OCI-LY1 (cell line): ENCODE measurements around the gene CD6.

Experiments
- H2AFZ ChIP-seq: fragments of 200-600 bp; sonication (generic), shearing (Covaris generic); 2 replicates; pipeline ENCODE4 v1.6.0; 2014; ENCODE audit warnings: antibody characterized with exemption, mild to moderate bottlenecking, low read length
- H3F3A ChIP-seq: fragments of 200-600 bp; sonication (generic), shearing (Covaris generic); 2 replicates; pipeline ENCODE4 v1.6.0; 2014; ENCODE audit warnings: mild to moderate bottlenecking, antibody characterized with exemption, low read length, moderate library complexity; ENCODE audit not compliant: insufficient read depth
- H3K27ac ChIP-seq: fragments of 200-600 bp; sonication (generic); 2 replicates; pipeline ENCODE4 v1.5.1; 2014; ENCODE audit warnings: low read length, mixed run types, mild to moderate bottlenecking, low read depth; ENCODE audit not compliant: poor library complexity, severe bottlenecking
- H3K27me3 ChIP-seq: fragments of 200-600 bp; sonication (generic); 2 replicates; pipeline ENCODE4 v1.6.0; 2014; ENCODE audit warnings: antibody characterized with exemption, mild to moderate bottlenecking, low read length, moderate library complexity; ENCODE audit not compliant: insufficient read depth
- H3K36me3 ChIP-seq: fragments of 200-600 bp; sonication (generic); 2 replicates; pipeline ENCODE4 v1.6.1; 2014; ENCODE audit warnings: mild to moderate bottlenecking, antibody characterized with exemption, low read length, moderate library complexity, mixed read lengths; ENCODE audit not compliant: insufficient read depth
- H3K4me1 ChIP-seq: fragments of 200-600 bp; sonication (generic); 2 replicates; pipeline ENCODE4 v1.5.1; 2014; ENCODE audit warnings: mild to moderate bottlenecking, low read length, moderate library complexity; ENCODE audit not compliant: insufficient read depth, severe bottlenecking
- H3K4me2 ChIP-seq: fragments of 200-600 bp; sonication (generic), shearing (Covaris generic); 2 replicates; pipeline ENCODE4 v1.6.1; 2014; ENCODE audit warnings: low read length
- H3K4me3 ChIP-seq: fragments of 200-600 bp; sonication (generic); 2 replicates; pipeline ENCODE4 v1.5.1; 2014; ENCODE audit warnings: low read length, low read depth, mild to moderate bottlenecking, mixed read lengths; ENCODE audit not compliant: poor library complexity, severe bottlenecking
- H3K79me2 ChIP-seq: fragments of 200-600 bp; shearing (Covaris generic); 2 replicates; pipeline ENCODE4 v1.6.1; 2016; ENCODE audit warnings: mixed run types, low read length, mixed read lengths; ENCODE audit not compliant: insufficient read depth
- H3K9ac ChIP-seq: fragments of 200-600 bp; sonication (generic), shearing (Covaris generic); 2 replicates; pipeline ENCODE4 v1.6.1; 2014; ENCODE audit warnings: mild to moderate bottlenecking, low read length, mixed read lengths
- H3K9me2 ChIP-seq: fragments of 200-600 bp; sonication (generic), shearing (Covaris generic); 2 replicates; pipeline ENCODE4 v1.6.1; 2014; ENCODE audit warnings: low read depth, mild to moderate bottlenecking, low read length, mixed read lengths
- H3K9me3 ChIP-seq: fragments of 200-600 bp; shearing (Covaris generic); 2 replicates; pipeline ENCODE4 v1.6.1; 2014; ENCODE audit warnings: low read length, mixed read lengths
- H4K20me1 ChIP-seq: fragments of 200-600 bp; sonication (generic), shearing (Covaris generic); 2 replicates; pipeline ENCODE4 v1.6.0; 2016; ENCODE audit warnings: mild to moderate bottlenecking, low read length; ENCODE audit not compliant: insufficient read depth
- EZH2 ChIP-seq: fragments of 200-600 bp; sonication (generic), shearing (Covaris generic); IDR thresholded peaks from 2 replicates; pipeline ENCODE4 v1.8.0; 2017; ENCODE audit warnings: borderline replicate concordance, mixed run types, mild to moderate bottlenecking, antibody characterized with exemption, low read length, moderate library complexity, mixed read lengths
- TF ChIP-seq, protein P1 (sequence below): fragments of 200-600 bp; sonication (generic), shearing (Covaris generic); IDR thresholded peaks from 2 replicates; pipeline ENCODE4 v1.5.1; 2017; ENCODE audit warnings: mild to moderate bottlenecking, antibody characterized with exemption, low read length, moderate library complexity, mixed read lengths

The CD6 gene

DNA sequence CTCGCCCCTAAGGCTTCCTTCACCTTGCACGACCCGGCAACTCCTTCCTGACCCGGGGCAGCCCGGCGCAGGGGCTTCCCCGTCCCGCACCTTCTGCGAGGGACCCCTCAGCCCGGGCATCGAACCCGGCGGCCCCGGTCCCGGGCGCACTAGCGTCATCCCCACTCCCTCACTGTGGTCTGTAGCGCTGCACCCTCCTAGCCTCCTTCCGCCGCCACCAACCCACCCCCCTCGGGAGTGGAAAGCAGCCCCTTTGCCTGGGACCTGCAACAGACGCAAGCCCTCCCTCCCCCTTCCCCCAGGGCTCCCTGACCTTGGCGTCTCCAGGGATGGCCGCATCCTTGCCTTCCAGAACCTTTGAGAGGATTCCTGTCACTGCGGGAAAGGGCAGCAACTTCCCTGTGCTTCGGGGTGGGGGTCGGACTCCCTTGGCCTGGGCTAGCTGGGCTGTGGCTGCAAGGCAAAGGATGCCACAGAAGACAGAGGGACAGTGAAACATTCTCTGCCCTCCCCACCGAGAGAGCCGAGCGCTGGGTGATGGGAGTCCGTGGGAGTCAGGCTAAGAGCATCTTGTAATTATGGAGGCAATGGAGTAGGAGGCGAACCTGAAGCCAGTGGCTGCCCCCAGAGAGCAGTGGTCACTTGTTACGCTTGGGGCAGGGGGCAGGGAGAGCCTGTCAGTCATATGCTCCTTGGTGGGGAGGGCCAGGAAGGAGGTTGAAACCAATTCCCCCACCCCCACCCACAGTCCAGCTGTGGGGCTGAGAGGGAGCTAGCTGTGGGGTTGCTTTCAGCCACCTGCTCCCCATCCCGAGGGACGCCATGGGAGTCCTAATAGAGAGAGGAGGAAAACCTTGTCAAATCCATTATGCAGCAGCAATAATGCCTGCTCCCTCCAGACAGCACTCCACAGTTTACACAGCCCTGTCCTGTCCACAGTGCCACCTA, 46.3 kb upstream of the CD6 start:
- Histone ChIP-seq H3K79me2 (no peaks in the 10 kb centered on the region), H4K20me1 (no peaks in the 10 kb centered on the region), H3K36me3 (peaks cover 37% of the 10 kb centered on the region), H3K4me1 (peaks cover 15% of the 10 kb centered on the region), H3K9me2 (no peaks in the 10 kb centered on the region), H3K9me3 (no peaks in the 10 kb centered on the region), H3K9ac (no peak overlapping the region), H2AFZ (no peak overlapping the region), H3K27me3 (0 out of 2 replicates have a peak, but pooled peaks cover 4% of the 10 kb centered on the region), H3K4me2 (peak overlapping the region; percentile 59; the same call in 1 of the 2 replicates), H3K27ac (no peak overlapping the region), H3K4me3 (peak overlapping the region; percentile 53), H3F3A (no peaks in the 10 kb centered on the region)
- TF ChIP-seq, protein P1, sequence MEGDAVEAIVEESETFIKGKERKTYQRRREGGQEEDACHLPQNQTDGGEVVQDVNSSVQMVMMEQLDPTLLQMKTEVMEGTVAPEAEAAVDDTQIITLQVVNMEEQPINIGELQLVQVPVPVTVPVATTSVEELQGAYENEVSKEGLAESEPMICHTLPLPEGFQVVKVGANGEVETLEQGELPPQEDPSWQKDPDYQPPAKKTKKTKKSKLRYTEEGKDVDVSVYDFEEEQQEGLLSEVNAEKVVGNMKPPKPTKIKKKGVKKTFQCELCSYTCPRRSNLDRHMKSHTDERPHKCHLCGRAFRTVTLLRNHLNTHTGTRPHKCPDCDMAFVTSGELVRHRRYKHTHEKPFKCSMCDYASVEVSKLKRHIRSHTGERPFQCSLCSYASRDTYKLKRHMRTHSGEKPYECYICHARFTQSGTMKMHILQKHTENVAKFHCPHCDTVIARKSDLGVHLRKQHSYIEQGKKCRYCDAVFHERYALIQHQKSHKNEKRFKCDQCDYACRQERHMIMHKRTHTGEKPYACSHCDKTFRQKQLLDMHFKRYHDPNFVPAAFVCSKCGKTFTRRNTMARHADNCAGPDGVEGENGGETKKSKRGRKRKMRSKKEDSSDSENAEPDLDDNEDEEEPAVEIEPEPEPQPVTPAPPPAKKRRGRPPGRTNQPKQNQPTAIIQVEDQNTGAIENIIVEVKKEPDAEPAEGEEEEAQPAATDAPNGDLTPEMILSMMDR = no peak
- no peak; the same call in 1 of the 2 replicates for TF ChIP-seq EZH2

GRCh38 chr11:60925868-60926267, 45.6 kb upstream of the CD6 start:
- Histone ChIP-seq H3K4me2 (no peak overlapping the region), H3K36me3 (peaks cover 30% of the 10 kb centered on the region), H3K9ac (no peak overlapping the region), H3K9me3 (no peaks in the 10 kb centered on the region), H3K27me3 (0 out of 2 replicates have a peak, but pooled peaks cover 4% of the 10 kb centered on the region), H3K4me3 (no peak overlapping the region), H3K27ac (no peak overlapping the region), H2AFZ (no peak overlapping the region), H3K79me2 (no peaks in the 10 kb centered on the region), H4K20me1 (no peaks in the 10 kb centered on the region), H3K9me2 (no peaks in the 10 kb centered on the region), H3F3A (no peaks in the 10 kb centered on the region), H3K4me1 (peaks cover 15% of the 10 kb centered on the region)
- TF ChIP-seq, protein P1 = no peak
- no peak for TF ChIP-seq EZH2

GRCh38 chr11:60926500-60926899, 45.0 kb upstream of the CD6 start:
- H3K4me2 ChIP-seq = no peak overlapping the region
- TF ChIP-seq EZH2 = no peak
- TF ChIP-seq, protein P1 = no peak
- H3K9ac ChIP-seq = no peak overlapping the region
- H3K4me1 ChIP-seq = peaks cover 21% of the 10 kb centered on the region
- no peaks in the 10 kb centered on the region for H3F3A ChIP-seq
- H3K79me2 ChIP-seq = no peaks in the 10 kb centered on the region
- no peak overlapping the region for H3K4me3 ChIP-seq
- H2AFZ ChIP-seq = no peak overlapping the region
- peaks cover 24% of the 10 kb centered on the region for H3K36me3 ChIP-seq
- 0 out of 2 replicates have a peak, but pooled peaks cover 4% of the 10 kb centered on the region for H3K27me3 ChIP-seq
- H3K27ac ChIP-seq = no peak overlapping the region
- no peaks in the 10 kb centered on the region for H4K20me1 ChIP-seq
- H3K9me2 ChIP-seq = no peaks in the 10 kb centered on the region
- H3K9me3 ChIP-seq = no peaks in the 10 kb centered on the region
